ENCODE measurements around the gene EIPR1. TPM values are rescaled to one million over a fixed set of nuclear protein-coding genes. Genes with fewer than 3 reads are reported as not detected.

The EIPR1 gene
- total RNA-seq, 1 donor from 2014 or later: 32.0 TPM

GRCh38 chr2:3325458-3326181 lies 52.0 kb downstream of the EIPR1 start:
- no peaks in the 10 kb centered on the region for H3K9me3 Mint-ChIP-seq (ENCODE audit: low read depth)
- H3K4me1 Mint-ChIP-seq (ENCODE audit: low read depth): no peaks in the 10 kb centered on the region
- TF ChIP-seq CTCF (IDR thresholded peaks at IDR 0.05; ENCODE audit: unreplicated experiment): no peak
- H3K27me3 Mint-ChIP-seq: no peaks in the 10 kb centered on the region
- H3K27ac Mint-ChIP-seq: no peak overlapping the region
- H3K4me3 Mint-ChIP-seq (ENCODE audit: low read depth): no peak overlapping the region
- peaks cover 10% of the 10 kb centered on the region for H3K36me3 Mint-ChIP-seq (ENCODE audit: insufficient read depth)
- no peak for DNase-seq (ENCODE audit: low spot score, unreplicated experiment)

- no peak overlapping the region for H3K27ac Mint-ChIP-seq
- H3K4me1 Mint-ChIP-seq (ENCODE audit: low read depth): no peaks in the 10 kb centered on the region
- no peak for DNase-seq (ENCODE audit: low spot score, unreplicated experiment)
- H3K4me3 Mint-ChIP-seq (ENCODE audit: low read depth): no peak overlapping the region
- no peak for TF ChIP-seq CTCF (IDR thresholded peaks at IDR 0.05; ENCODE audit: unreplicated experiment)
- H3K9me3 Mint-ChIP-seq (ENCODE audit: low read depth): no peaks in the 10 kb centered on the region
- no peaks in the 10 kb centered on the region for H3K27me3 Mint-ChIP-seq
- peaks cover 5% of the 10 kb centered on the region for H3K36me3 Mint-ChIP-seq (ENCODE audit: insufficient read depth)
Measured at GRCh38 chr2:3324404-3325281, 53.0 kb downstream of the EIPR1 start.

GRCh38 chr2:3324036-3324386 lies 53.6 kb downstream of the EIPR1 start:
- peaks cover 3% of the 10 kb centered on the region for H3K36me3 Mint-ChIP-seq (ENCODE audit: insufficient read depth)
- no peak for DNase-seq (ENCODE audit: low spot score, unreplicated experiment)
- H3K27me3 Mint-ChIP-seq: no peaks in the 10 kb centered on the region
- no peak overlapping the region for H3K4me3 Mint-ChIP-seq (ENCODE audit: low read depth)
- no peak for TF ChIP-seq CTCF (IDR thresholded peaks at IDR 0.05; ENCODE audit: unreplicated experiment)
- H3K27ac Mint-ChIP-seq: no peak overlapping the region
- no peaks in the 10 kb centered on the region for H3K4me1 Mint-ChIP-seq (ENCODE audit: low read depth)
- H3K9me3 Mint-ChIP-seq (ENCODE audit: low read depth): no peaks in the 10 kb centered on the region

GRCh38 chr2:3323360-3324035 lies 54.1 kb downstream of the EIPR1 start:
- H3K4me1 Mint-ChIP-seq (ENCODE audit: low read depth): no peaks in the 10 kb centered on the region
- TF ChIP-seq CTCF (IDR thresholded peaks at IDR 0.05; ENCODE audit: unreplicated experiment): no peak
- DNase-seq (ENCODE audit: low spot score, unreplicated experiment): no peak
- no peaks in the 10 kb centered on the region for H3K9me3 Mint-ChIP-seq (ENCODE audit: low read depth)
- no peak overlapping the region for H3K27ac Mint-ChIP-seq
- no peak overlapping the region for H3K4me3 Mint-ChIP-seq (ENCODE audit: low read depth)
- no peaks in the 10 kb centered on the region for H3K27me3 Mint-ChIP-seq
- H3K36me3 Mint-ChIP-seq (ENCODE audit: insufficient read depth): peaks cover 7% of the 10 kb centered on the region

GRCh38 chr2:3322311-3322970 lies 55.2 kb downstream of the EIPR1 start:
- Mint-ChIP-seq H3K4me1 (ENCODE audit: low read depth) (no peaks in the 10 kb centered on the region), H3K4me3 (ENCODE audit: low read depth) (no peak overlapping the region), H3K27ac (no peak overlapping the region), H3K36me3 (ENCODE audit: insufficient read depth) (peaks cover 7% of the 10 kb centered on the region), H3K9me3 (ENCODE audit: low read depth) (no peaks in the 10 kb centered on the region), H3K27me3 (no peaks in the 10 kb centered on the region)
- no peak for TF ChIP-seq CTCF (IDR thresholded peaks at IDR 0.05; ENCODE audit: unreplicated experiment)
- DNase-seq (ENCODE audit: low spot score, unreplicated experiment): no peak
